Measurements from ENCODE around the gene HOXC13.

HOXC13 gene

DNA sequence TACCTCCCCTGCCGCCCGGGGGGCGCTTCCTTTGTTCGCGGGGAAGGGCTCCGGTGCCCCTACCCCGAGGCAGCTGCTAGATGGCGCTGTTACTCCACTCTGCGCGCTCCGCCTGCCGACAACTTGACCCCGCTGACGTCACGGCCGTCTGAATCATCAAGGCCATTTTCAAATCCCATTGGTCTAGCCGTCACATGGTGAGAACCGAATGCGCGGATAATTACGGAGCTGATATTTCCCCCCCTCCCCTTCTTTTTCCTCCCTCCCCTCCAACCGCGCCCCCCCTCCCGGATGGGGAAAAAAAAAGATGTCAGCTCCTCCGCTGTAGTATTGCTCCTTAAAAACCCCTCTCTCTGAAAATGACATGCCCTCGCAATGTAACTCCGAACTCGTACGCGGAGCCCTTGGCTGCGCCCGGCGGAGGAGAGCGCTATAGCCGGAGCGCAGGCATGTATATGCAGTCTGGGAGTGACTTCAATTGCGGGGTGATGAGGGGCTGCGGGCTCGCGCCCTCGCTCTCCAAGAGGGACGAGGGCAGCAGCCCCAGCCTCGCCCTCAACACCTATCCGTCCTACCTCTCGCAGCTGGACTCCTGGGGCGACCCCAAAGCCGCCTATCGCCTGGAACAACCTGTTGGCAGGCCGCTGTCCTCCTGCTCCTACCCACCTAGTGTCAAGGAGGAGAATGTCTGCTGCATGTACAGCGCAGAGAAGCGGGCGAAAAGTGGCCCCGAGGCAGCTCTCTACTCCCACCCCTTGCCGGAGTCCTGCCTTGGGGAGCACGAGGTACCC, 46.5 kb downstream of the HOXC13 start, which contains the start of gene HOXC10 (continued):
- TF ChIP-seq, protein P1, sequence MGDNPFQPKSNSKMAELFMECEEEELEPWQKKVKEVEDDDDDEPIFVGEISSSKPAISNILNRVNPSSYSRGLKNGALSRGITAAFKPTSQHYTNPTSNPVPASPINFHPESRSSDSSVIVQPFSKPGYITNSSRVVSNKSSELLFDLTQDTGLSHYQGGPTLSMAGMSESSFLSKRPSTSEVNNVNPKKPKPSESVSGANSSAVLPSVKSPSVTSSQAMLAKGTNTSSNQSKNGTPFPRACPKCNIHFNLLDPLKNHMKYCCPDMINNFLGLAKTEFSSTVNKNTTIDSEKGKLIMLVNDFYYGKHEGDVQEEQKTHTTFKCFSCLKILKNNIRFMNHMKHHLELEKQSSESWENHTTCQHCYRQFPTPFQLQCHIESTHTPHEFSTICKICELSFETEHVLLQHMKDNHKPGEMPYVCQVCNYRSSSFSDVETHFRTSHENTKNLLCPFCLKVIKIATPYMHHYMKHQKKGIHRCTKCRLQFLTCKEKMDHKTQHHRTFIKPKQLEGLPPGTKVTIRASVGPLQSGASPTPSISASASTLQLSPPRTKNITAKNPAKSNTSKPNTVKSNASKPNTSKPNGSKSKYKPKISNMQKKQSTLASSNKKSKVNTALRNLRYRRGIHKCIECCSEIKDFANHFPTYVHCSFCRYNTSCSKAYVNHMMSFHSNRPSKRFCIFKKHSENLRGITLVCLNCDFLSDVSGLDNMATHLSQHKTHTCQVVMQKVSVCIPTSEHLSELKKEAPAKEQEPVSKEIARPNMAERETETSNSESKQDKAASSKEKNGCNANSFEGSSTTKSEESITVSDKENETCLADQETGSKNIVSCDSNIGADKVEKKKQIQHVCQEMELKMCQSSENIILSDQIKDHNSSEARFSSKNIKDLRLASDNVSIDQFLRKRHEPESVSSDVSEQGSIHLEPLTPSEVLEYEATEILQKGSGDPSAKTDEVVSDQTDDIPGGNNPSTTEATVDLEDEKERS (tag by site-specific recombination; IDR thresholded peaks at IDR 0.05) = no peak
- TF ChIP-seq ZBTB17 (tag by site-specific recombination; IDR thresholded peaks at IDR 0.05) (peak; percentile 47), ZBTB21 (tag by site-specific recombination; IDR thresholded peaks at IDR 0.05) (peak; percentile 96), ZIC2 (tag by site-specific recombination; IDR thresholded peaks at IDR 0.05) (no peak), ZNF335 (tag by site-specific recombination; conservative IDR thresholded peaks at IDR 0.05) (0 out of 2 replicates have a peak, but pooled peaks have one; percentile 22), ZNF629 (tag by site-specific recombination; IDR thresholded peaks at IDR 0.05) (peak; percentile 98), KLF8 (tag by site-specific recombination; IDR thresholded peaks at IDR 0.05) (peak; percentile 54; the same call in 1 of the 2 replicates), ZBTB8A (tag by site-specific recombination; IDR thresholded peaks at IDR 0.05) (0 out of 2 replicates have a peak, but pooled peaks have one; percentile 25), ZNF555 (tag by site-specific recombination; conservative IDR thresholded peaks at IDR 0.05) (no peak), ZNF341 (tag by site-specific recombination; IDR thresholded peaks at IDR 0.05; ENCODE audit: low read depth) (peak; percentile 11; the same call in 1 of the 2 replicates), ZNF76 (tag by site-specific recombination; IDR thresholded peaks at IDR 0.05; ENCODE audit: borderline replicate concordance, low read depth) (0 out of 2 replicates have a peak, but pooled peaks have one; percentile 40), KLF9 (tag by site-specific recombination; IDR thresholded peaks at IDR 0.05; ENCODE audit: low read depth) (0 out of 2 replicates have a peak, but pooled peaks have one; percentile 22), ZNF24 (tag by site-specific recombination; IDR thresholded peaks at IDR 0.05) (no peak), ZNF654 (tag by site-specific recombination; IDR thresholded peaks at IDR 0.05; ENCODE audit: low read depth) (peak; percentile 97), ZSCAN30 (tag by site-specific recombination; IDR thresholded peaks at IDR 0.05) (0 out of 2 replicates have a peak, but pooled peaks have one; percentile 41)
- TF ChIP-seq, protein P2, sequence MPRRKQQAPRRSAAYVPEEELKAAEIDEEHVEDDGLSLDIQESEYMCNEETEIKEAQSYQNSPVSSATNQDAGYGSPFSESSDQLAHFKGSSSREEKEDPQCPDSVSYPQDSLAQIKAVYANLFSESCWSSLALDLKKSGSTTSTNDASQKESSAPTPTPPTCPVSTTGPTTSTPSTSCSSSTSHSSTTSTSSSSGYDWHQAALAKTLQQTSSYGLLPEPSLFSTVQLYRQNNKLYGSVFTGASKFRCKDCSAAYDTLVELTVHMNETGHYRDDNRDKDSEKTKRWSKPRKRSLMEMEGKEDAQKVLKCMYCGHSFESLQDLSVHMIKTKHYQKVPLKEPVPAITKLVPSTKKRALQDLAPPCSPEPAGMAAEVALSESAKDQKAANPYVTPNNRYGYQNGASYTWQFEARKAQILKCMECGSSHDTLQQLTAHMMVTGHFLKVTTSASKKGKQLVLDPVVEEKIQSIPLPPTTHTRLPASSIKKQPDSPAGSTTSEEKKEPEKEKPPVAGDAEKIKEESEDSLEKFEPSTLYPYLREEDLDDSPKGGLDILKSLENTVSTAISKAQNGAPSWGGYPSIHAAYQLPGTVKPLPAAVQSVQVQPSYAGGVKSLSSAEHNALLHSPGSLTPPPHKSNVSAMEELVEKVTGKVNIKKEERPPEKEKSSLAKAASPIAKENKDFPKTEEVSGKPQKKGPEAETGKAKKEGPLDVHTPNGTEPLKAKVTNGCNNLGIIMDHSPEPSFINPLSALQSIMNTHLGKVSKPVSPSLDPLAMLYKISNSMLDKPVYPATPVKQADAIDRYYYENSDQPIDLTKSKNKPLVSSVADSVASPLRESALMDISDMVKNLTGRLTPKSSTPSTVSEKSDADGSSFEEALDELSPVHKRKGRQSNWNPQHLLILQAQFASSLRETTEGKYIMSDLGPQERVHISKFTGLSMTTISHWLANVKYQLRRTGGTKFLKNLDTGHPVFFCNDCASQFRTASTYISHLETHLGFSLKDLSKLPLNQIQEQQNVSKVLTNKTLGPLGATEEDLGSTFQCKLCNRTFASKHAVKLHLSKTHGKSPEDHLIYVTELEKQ (tag by site-specific recombination; IDR thresholded peaks at IDR 0.05; ENCODE audit: borderline replicate concordance) = 0 out of 2 replicates have a peak, but pooled peaks have one; percentile 50
- TF ChIP-seq, protein P3, sequence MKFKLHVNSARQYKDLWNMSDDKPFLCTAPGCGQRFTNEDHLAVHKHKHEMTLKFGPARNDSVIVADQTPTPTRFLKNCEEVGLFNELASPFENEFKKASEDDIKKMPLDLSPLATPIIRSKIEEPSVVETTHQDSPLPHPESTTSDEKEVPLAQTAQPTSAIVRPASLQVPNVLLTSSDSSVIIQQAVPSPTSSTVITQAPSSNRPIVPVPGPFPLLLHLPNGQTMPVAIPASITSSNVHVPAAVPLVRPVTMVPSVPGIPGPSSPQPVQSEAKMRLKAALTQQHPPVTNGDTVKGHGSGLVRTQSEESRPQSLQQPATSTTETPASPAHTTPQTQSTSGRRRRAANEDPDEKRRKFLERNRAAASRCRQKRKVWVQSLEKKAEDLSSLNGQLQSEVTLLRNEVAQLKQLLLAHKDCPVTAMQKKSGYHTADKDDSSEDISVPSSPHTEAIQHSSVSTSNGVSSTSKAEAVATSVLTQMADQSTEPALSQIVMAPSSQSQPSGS (tag by site-specific recombination; IDR thresholded peaks at IDR 0.05; ENCODE audit: low read depth) = peak; percentile 96
- TF ChIP-seq, protein P4, sequence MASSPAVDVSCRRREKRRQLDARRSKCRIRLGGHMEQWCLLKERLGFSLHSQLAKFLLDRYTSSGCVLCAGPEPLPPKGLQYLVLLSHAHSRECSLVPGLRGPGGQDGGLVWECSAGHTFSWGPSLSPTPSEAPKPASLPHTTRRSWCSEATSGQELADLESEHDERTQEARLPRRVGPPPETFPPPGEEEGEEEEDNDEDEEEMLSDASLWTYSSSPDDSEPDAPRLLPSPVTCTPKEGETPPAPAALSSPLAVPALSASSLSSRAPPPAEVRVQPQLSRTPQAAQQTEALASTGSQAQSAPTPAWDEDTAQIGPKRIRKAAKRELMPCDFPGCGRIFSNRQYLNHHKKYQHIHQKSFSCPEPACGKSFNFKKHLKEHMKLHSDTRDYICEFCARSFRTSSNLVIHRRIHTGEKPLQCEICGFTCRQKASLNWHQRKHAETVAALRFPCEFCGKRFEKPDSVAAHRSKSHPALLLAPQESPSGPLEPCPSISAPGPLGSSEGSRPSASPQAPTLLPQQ (tag by site-specific recombination; IDR thresholded peaks at IDR 0.05) = 0 out of 2 replicates have a peak, but pooled peaks have one; percentile 36
- TF ChIP-seq, protein P5, sequence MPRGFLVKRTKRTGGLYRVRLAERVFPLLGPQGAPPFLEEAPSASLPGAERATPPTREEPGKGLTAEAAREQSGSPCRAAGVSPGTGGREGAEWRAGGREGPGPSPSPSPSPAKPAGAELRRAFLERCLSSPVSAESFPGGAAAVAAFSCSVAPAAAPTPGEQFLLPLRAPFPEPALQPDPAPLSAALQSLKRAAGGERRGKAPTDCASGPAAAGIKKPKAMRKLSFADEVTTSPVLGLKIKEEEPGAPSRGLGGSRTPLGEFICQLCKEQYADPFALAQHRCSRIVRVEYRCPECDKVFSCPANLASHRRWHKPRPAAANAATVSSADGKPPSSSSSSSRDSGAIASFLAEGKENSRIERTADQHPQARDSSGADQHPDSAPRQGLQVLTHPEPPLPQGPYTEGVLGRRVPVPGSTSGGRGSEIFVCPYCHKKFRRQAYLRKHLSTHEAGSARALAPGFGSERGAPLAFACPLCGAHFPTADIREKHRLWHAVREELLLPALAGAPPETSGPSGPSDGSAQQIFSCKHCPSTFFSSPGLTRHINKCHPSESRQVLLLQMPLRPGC (tag by site-specific recombination; IDR thresholded peaks at IDR 0.05) = peak; percentile 71
- TF ChIP-seq, protein P6, sequence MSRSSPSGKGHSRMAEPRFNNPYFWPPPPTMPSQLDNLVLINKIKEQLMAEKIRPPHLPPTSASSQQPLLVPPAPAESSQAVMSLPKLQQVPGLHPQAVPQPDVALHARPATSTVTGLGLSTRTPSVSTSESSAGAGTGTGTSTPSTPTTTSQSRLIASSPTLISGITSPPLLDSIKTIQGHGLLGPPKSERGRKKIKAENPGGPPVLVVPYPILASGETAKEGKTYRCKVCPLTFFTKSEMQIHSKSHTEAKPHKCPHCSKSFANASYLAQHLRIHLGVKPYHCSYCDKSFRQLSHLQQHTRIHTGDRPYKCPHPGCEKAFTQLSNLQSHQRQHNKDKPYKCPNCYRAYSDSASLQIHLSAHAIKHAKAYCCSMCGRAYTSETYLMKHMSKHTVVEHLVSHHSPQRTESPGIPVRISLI (tag by site-specific recombination; IDR thresholded peaks at IDR 0.05) = peak; percentile 45; the same call in 1 of the 2 replicates

Data from HEK293 (cell line).